Measurements from ENCODE around the gene PNCK.
"Not testable (repeated sequence)": the region's sequence is repeated elsewhere in the genome, so short reads cannot be mapped to it uniquely, and the experiment has no call there.

DNA sequence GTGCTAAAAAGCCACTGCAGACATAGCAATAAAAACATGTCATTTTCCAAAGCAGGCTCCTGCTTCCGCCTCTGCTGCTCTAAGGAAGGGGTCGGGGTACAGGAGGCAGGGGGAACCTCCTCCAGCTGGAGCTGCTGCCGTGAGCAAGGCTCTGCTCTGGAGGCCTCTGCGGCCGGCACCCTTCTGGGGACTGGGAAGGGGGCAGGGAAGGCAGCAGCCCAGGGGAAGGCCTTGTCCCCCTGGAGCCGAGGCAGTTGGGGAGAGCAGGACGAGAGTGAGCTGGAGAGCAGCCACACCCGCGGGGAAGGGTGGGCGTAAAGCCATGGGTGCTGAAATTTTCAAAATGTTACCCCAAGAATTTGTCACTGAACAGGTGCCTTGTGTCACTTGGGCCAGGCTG lies 22.9 kb upstream of the PNCK start:
- TF ChIP-seq, protein P1, sequence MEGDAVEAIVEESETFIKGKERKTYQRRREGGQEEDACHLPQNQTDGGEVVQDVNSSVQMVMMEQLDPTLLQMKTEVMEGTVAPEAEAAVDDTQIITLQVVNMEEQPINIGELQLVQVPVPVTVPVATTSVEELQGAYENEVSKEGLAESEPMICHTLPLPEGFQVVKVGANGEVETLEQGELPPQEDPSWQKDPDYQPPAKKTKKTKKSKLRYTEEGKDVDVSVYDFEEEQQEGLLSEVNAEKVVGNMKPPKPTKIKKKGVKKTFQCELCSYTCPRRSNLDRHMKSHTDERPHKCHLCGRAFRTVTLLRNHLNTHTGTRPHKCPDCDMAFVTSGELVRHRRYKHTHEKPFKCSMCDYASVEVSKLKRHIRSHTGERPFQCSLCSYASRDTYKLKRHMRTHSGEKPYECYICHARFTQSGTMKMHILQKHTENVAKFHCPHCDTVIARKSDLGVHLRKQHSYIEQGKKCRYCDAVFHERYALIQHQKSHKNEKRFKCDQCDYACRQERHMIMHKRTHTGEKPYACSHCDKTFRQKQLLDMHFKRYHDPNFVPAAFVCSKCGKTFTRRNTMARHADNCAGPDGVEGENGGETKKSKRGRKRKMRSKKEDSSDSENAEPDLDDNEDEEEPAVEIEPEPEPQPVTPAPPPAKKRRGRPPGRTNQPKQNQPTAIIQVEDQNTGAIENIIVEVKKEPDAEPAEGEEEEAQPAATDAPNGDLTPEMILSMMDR (IDR thresholded peaks at IDR 0.05 in 2 of 3, conservative IDR thresholded peaks at IDR 0.05 in 1 of 3; ENCODE audit: control insufficient read depth in 2 of 3, extremely low read depth in 1 of 3, insufficient read depth in 1 of 3, low read depth in 3 of 3, low read length in 3 of 3), result not testable (repeated sequence)
- not testable (repeated sequence) for TF ChIP-seq TAF1 (IDR thresholded peaks at IDR 0.05; ENCODE audit: borderline replicate concordance, low read depth, low read length); POLR2A (IDR thresholded peaks at IDR 0.05; ENCODE audit: low read depth, low read length)
- TF ChIP-seq, protein P2, sequence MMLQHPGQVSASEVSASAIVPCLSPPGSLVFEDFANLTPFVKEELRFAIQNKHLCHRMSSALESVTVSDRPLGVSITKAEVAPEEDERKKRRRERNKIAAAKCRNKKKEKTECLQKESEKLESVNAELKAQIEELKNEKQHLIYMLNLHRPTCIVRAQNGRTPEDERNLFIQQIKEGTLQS (IDR thresholded peaks at IDR 0.05; ENCODE audit: borderline replicate concordance, extremely low read depth, low read depth, low read length), result not testable (repeated sequence)
